ENCODE results near the gene FHAD1. TPM values are rescaled to one million over a fixed set of nuclear protein-coding genes. Genes with fewer than 3 reads are reported as not detected.

FHAD1 gene
- total and polyA plus RNA-seq, 9 of the 15 experiments (the other 6 are each of a cell fraction or from before 2014, with no cell fraction given): 0.32 to 2.1 (median 1.5) TPM; not detected in 1

DNA sequence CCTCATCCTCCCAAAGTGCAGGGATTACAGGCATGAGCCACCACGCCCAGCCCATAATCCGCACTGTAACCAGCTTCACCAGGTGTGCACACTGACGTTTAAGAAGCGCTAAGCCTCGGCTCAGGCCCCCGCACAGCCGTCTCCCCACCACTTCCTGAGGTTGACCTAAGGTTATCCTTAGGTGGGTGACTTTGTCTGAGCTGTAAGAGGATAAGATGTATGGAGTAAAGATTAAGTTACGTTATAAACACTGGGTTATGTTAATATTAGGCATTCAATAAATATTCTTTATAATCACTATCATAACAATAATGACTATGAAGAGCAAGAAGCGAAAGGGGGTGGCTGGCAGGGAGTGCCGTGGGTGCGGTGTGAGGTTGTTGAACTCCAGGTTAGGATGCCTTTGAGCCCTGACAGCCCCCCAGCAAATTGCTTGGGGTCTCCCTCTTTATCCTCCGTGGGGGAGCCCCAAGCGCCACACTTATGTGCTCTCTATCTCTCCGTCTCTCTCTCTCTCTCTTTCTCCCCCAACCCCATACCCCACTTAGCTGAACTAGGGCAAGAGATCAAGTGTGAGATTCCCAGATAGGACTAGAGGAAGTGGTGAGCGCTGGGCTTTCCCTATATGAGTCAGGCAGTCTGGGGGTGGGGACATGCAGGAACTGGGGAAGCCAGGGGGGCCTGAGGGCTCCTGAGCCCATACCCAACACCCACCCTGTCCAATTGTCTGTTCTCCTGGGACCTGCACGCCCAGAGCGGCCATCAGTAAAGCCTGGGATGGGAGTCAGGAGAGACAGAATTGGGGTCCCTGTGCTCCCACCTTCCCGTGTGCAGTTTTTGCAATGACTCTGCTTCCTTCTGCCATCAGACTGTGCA lies 170.3 kb downstream of the FHAD1 start (continued):
- TF ChIP-seq, protein P1, sequence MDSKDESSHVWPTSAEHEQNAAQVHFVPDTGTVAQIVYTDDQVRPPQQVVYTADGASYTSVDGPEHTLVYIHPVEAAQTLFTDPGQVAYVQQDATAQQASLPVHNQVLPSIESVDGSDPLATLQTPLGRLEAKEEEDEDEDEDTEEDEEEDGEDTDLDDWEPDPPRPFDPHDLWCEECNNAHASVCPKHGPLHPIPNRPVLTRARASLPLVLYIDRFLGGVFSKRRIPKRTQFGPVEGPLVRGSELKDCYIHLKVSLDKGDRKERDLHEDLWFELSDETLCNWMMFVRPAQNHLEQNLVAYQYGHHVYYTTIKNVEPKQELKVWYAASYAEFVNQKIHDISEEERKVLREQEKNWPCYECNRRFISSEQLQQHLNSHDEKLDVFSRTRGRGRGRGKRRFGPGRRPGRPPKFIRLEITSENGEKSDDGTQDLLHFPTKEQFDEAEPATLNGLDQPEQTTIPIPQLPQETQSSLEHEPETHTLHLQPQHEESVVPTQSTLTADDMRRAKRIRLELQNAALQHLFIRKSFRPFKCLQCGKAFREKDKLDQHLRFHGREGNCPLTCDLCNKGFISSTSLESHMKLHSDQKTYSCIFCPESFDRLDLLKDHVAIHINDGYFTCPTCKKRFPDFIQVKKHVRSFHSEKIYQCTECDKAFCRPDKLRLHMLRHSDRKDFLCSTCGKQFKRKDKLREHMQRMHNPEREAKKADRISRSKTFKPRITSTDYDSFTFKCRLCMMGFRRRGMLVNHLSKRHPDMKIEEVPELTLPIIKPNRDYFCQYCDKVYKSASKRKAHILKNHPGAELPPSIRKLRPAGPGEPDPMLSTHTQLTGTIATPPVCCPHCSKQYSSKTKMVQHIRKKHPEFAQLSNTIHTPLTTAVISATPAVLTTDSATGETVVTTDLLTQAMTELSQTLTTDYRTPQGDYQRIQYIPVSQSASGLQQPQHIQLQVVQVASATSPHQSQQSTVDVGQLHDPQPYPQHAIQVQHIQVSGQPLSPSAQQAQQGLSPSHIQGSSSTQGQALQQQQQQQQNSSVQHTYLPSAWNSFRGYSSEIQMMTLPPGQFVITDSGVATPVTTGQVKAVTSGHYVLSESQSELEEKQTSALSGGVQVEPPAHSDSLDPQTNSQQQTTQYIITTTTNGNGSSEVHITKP (IDR thresholded peaks at IDR 0.05; ENCODE audit: partially characterized antibody): peak; percentile 74
- TF ChIP-seq SREBF2 (CRISPR knock-in tag; IDR thresholded peaks at IDR 0.05) (no peak), ZEB2 (IDR thresholded peaks at IDR 0.05) (0 out of 2 replicates have a peak, but pooled peaks have one; percentile 31), EHMT2 (IDR thresholded peaks at IDR 0.05) (no peak), TEAD1 (CRISPR knock-in tag; IDR thresholded peaks at IDR 0.05) (0 out of 4 replicates have a peak, but pooled peaks of 1 of the 2 experiments have one; percentile 27), ETV1 (tag; conservative IDR thresholded peaks at IDR 0.05; ENCODE audit: low read depth) (peak; percentile 70), BRF1 (IDR thresholded peaks at IDR 0.05; ENCODE audit: borderline replicate concordance, extremely low read depth, insufficient read length) (no peak)
- TF ChIP-seq, protein P2, sequence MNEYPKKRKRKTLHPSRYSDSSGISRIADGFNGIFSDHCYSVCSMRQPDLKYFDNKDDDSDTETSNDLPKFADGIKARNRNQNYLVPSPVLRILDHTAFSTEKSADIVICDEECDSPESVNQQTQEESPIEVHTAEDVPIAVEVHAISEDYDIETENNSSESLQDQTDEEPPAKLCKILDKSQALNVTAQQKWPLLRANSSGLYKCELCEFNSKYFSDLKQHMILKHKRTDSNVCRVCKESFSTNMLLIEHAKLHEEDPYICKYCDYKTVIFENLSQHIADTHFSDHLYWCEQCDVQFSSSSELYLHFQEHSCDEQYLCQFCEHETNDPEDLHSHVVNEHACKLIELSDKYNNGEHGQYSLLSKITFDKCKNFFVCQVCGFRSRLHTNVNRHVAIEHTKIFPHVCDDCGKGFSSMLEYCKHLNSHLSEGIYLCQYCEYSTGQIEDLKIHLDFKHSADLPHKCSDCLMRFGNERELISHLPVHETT (CRISPR knock-in tag; conservative IDR thresholded peaks at IDR 0.05 in 1 of 2, IDR thresholded peaks at IDR 0.05 in 1 of 2): peak in 1 of 2 experiments; percentile 67; a peak in 1 of 4 replicates
- TF ChIP-seq, protein P3, sequence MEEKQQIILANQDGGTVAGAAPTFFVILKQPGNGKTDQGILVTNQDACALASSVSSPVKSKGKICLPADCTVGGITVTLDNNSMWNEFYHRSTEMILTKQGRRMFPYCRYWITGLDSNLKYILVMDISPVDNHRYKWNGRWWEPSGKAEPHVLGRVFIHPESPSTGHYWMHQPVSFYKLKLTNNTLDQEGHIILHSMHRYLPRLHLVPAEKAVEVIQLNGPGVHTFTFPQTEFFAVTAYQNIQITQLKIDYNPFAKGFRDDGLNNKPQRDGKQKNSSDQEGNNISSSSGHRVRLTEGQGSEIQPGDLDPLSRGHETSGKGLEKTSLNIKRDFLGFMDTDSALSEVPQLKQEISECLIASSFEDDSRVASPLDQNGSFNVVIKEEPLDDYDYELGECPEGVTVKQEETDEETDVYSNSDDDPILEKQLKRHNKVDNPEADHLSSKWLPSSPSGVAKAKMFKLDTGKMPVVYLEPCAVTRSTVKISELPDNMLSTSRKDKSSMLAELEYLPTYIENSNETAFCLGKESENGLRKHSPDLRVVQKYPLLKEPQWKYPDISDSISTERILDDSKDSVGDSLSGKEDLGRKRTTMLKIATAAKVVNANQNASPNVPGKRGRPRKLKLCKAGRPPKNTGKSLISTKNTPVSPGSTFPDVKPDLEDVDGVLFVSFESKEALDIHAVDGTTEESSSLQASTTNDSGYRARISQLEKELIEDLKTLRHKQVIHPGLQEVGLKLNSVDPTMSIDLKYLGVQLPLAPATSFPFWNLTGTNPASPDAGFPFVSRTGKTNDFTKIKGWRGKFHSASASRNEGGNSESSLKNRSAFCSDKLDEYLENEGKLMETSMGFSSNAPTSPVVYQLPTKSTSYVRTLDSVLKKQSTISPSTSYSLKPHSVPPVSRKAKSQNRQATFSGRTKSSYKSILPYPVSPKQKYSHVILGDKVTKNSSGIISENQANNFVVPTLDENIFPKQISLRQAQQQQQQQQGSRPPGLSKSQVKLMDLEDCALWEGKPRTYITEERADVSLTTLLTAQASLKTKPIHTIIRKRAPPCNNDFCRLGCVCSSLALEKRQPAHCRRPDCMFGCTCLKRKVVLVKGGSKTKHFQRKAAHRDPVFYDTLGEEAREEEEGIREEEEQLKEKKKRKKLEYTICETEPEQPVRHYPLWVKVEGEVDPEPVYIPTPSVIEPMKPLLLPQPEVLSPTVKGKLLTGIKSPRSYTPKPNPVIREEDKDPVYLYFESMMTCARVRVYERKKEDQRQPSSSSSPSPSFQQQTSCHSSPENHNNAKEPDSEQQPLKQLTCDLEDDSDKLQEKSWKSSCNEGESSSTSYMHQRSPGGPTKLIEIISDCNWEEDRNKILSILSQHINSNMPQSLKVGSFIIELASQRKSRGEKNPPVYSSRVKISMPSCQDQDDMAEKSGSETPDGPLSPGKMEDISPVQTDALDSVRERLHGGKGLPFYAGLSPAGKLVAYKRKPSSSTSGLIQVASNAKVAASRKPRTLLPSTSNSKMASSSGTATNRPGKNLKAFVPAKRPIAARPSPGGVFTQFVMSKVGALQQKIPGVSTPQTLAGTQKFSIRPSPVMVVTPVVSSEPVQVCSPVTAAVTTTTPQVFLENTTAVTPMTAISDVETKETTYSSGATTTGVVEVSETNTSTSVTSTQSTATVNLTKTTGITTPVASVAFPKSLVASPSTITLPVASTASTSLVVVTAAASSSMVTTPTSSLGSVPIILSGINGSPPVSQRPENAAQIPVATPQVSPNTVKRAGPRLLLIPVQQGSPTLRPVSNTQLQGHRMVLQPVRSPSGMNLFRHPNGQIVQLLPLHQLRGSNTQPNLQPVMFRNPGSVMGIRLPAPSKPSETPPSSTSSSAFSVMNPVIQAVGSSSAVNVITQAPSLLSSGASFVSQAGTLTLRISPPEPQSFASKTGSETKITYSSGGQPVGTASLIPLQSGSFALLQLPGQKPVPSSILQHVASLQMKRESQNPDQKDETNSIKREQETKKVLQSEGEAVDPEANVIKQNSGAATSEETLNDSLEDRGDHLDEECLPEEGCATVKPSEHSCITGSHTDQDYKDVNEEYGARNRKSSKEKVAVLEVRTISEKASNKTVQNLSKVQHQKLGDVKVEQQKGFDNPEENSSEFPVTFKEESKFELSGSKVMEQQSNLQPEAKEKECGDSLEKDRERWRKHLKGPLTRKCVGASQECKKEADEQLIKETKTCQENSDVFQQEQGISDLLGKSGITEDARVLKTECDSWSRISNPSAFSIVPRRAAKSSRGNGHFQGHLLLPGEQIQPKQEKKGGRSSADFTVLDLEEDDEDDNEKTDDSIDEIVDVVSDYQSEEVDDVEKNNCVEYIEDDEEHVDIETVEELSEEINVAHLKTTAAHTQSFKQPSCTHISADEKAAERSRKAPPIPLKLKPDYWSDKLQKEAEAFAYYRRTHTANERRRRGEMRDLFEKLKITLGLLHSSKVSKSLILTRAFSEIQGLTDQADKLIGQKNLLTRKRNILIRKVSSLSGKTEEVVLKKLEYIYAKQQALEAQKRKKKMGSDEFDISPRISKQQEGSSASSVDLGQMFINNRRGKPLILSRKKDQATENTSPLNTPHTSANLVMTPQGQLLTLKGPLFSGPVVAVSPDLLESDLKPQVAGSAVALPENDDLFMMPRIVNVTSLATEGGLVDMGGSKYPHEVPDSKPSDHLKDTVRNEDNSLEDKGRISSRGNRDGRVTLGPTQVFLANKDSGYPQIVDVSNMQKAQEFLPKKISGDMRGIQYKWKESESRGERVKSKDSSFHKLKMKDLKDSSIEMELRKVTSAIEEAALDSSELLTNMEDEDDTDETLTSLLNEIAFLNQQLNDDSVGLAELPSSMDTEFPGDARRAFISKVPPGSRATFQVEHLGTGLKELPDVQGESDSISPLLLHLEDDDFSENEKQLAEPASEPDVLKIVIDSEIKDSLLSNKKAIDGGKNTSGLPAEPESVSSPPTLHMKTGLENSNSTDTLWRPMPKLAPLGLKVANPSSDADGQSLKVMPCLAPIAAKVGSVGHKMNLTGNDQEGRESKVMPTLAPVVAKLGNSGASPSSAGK (IDR thresholded peaks at IDR 0.05): no peak

All from K562 (cell line).